ENCODE results near the gene C4A.
"Not testable (repeated sequence)": the region's sequence is repeated elsewhere in the genome, so short reads cannot be mapped to it uniquely, and the experiment has no call there.

GRCh38 chr6:32039321-32040274 is 57.7 kb downstream of the C4A start:
- not testable (repeated sequence) for TF ChIP-seq POLR2A, CTCF (IDR thresholded peaks at IDR 0.05)
